HepG2 (cell line): ENCODE data around the gene GDF7. TPM values are rescaled to one million over a fixed set of nuclear protein-coding genes. Genes with fewer than 3 reads are reported as not detected.
A peak's percentile ranks its signal among the peaks of the same experiment; 100 is the strongest.

Experiments
- CSRNP1 ChIP-seq: sonication (generic); formaldehyde crosslinking; IDR thresholded peaks from 2 replicates; pipeline ENCODE4 v1.8.1; 2023; ENCODE audit warnings: mild to moderate bottlenecking, missing genetic modification reagents
- ELF4 ChIP-seq: sonication (generic); formaldehyde crosslinking; IDR thresholded peaks from 2 replicates; pipeline ENCODE4 v1.5.0; 2020; ENCODE audit warnings: missing genetic modification reagents, mild to moderate bottlenecking, moderate library complexity, borderline replicate concordance
- ETS1 ChIP-seq: sonication (generic); formaldehyde crosslinking; IDR thresholded peaks from 2 replicates; pipeline ENCODE4 v1.4.0; 2020; ENCODE audit warnings: missing genetic modification reagents
- FOXA3 ChIP-seq: IDR thresholded peaks from 2 replicates; pipeline ENCODE4 v1.6.1; 2016; ENCODE audit warnings: missing genetic modification reagents, missing compliant biosample characterization
- HOXA9 ChIP-seq: sonication (generic); formaldehyde crosslinking; IDR thresholded peaks from 2 replicates; pipeline ENCODE4 v1.8.1; 2022; ENCODE audit warnings: missing genetic modification reagents, mild to moderate bottlenecking, moderate library complexity, borderline replicate concordance
- KAT8 ChIP-seq: IDR thresholded peaks from 2 replicates; pipeline ENCODE4 v1.6.1; 2016; ENCODE audit warnings: missing genetic modification reagents, missing compliant biosample characterization
- RBFOX2 ChIP-seq: fragments of 200-400 bp; formaldehyde crosslinking; IDR thresholded peaks from 2 replicates; pipeline ENCODE4 v1.6.1; 2017; ENCODE audit warnings: low read depth, mild to moderate bottlenecking, low read length
- RXRB ChIP-seq: IDR thresholded peaks from 2 replicates; pipeline ENCODE4 v1.6.1; 2016; ENCODE audit warnings: borderline replicate concordance, missing genetic modification reagents, missing compliant biosample characterization
- SALL2 ChIP-seq: sonication (generic); formaldehyde crosslinking; IDR thresholded peaks from 2 replicates; pipeline ENCODE4 v1.8.1; 2023; ENCODE audit warnings: mild to moderate bottlenecking, missing genetic modification reagents, inconsistent platforms
- STAT6 ChIP-seq: sonication (generic); formaldehyde crosslinking; IDR thresholded peaks from 2 replicates; pipeline ENCODE4 v1.4.0; 2020; ENCODE audit warnings: missing genetic modification reagents, mild to moderate bottlenecking, borderline replicate concordance
- SYNCRIP ChIP-seq: fragments of 200-400 bp; formaldehyde crosslinking; IDR thresholded peaks from 2 replicates; pipeline ENCODE4 v1.6.1; 2018; ENCODE audit warnings: mild to moderate bottlenecking, low read depth, low read length; ENCODE audit not compliant: insufficient read depth
- TEF ChIP-seq: sonication (generic); formaldehyde crosslinking; IDR thresholded peaks from 2 replicates; pipeline ENCODE4 v1.5.0; 2020; ENCODE audit warnings: missing genetic modification reagents
- ZNF414 ChIP-seq: sonication (generic); formaldehyde crosslinking; IDR thresholded peaks from 2 replicates; pipeline ENCODE4 v1.5.0; 2020; ENCODE audit warnings: missing genetic modification reagents
- ZNF446 ChIP-seq: sonication (generic); formaldehyde crosslinking; IDR thresholded peaks from 2 replicates; pipeline ENCODE4 v1.5.0; 2020; ENCODE audit warnings: mild to moderate bottlenecking, missing genetic modification reagents
- ZNF543 ChIP-seq: sonication (generic); formaldehyde crosslinking; IDR thresholded peaks from 2 replicates; pipeline ENCODE4 v1.4.0; 2020; ENCODE audit warnings: mild to moderate bottlenecking, missing genetic modification reagents
- ZNF616 ChIP-seq: sonication (generic); formaldehyde crosslinking; IDR thresholded peaks from 2 replicates; pipeline ENCODE4 v1.5.0; 2020; ENCODE audit warnings: low read depth, mild to moderate bottlenecking, missing genetic modification reagents
- ZNF678 ChIP-seq: sonication (generic); formaldehyde crosslinking; IDR thresholded peaks from 2 replicates; pipeline ENCODE4 v1.4.0; 2020; ENCODE audit warnings: mild to moderate bottlenecking, missing genetic modification reagents
- ZNF747 ChIP-seq: sonication (generic); formaldehyde crosslinking; IDR thresholded peaks from 2 replicates; pipeline ENCODE4 v1.8.1; 2023; ENCODE audit warnings: missing genetic modification reagents, mild to moderate bottlenecking, borderline replicate concordance
- ZNF780A ChIP-seq: sonication (generic); formaldehyde crosslinking; IDR thresholded peaks from 2 replicates; pipeline ENCODE4 v1.8.0; 2022; ENCODE audit warnings: mild to moderate bottlenecking, missing genetic modification reagents, moderate library complexity
- polyA plus RNA-seq, 8 experiments: library from polyadenylated mRNA; depleted of rRNA in 3 of 8; stranded (reverse) in 7 of 8; unstranded in 1 of 8; fragments of >200 nt; fragmentation: Illumina TruSeq in 4 of 8; extraction: Trizol in 4 of 8; gene quantifications; 2 replicates each; pipeline versions ENCODE4 v1.2.1 to v1.2.3, GENCODE V29; 2011 to 2016; ENCODE audit warnings: low read depth in 4 of 8, missing spikeins in 1 of 8, mixed read lengths in 1 of 8; ENCODE audit not compliant: insufficient read depth in 1 of 8
- total RNA-seq, 5 experiments: library from RNA; depleted of rRNA; stranded (reverse); fragments of >200 nt; fragmentation: Illumina TruSeq; extraction: Trizol; gene quantifications; 2 replicates each; pipeline ENCODE4 v1.2.3, GENCODE V29; 2016; ENCODE audit warnings: low read depth in 1 of 5

GDF7 gene
- total and polyA plus RNA-seq, 2 of the 13 experiments (the other 11 are each of a cell fraction or from before 2014, with no cell fraction given): 1.6 to 15.0 TPM

- TF ChIP-seq CSRNP1 (no peak), FOXA3 (CRISPR knock-in tag) (0 out of 2 replicates have a peak, but pooled peaks have one; percentile 14), STAT6 (no peak), ELF4 (CRISPR knock-in tag) (no peak), ZNF616 (no peak), ZNF678 (CRISPR knock-in tag) (no peak), SALL2 (CRISPR knock-in tag) (peak; percentile 40; the same call in 1 of the 2 replicates), SYNCRIP (no peak), TEF (CRISPR knock-in tag) (no peak), HOXA9 (CRISPR knock-in tag) (no peak), ZNF780A (no peak), KAT8 (CRISPR knock-in tag) (peak; percentile 78), ZNF747 (CRISPR knock-in tag) (peak; percentile 30; the same call in 1 of the 2 replicates), RBFOX2 (no peak), ZNF414 (CRISPR knock-in tag) (no peak), ETS1 (CRISPR knock-in tag) (no peak), RXRB (CRISPR knock-in tag) (peak; percentile 85), ZNF446 (no peak), ZNF543 (CRISPR knock-in tag) (no peak)
Measured at GRCh38 chr2:20617892-20618467, 49.0 kb upstream of the GDF7 start (continued).
